Activated CD8-positive, alpha-beta memory T cell treated with anti-CD3 and anti-CD28 coated beads, Interleukin-2, amount 50 U/mL, for 48 hours (primary cell): ENCODE data around the gene TSHZ3.

Experiments
- DNase-seq: peaks from one replicate; pipeline ENCODE4 v3.0.0-alpha.2; 2020

Gene TSHZ3

DNA sequence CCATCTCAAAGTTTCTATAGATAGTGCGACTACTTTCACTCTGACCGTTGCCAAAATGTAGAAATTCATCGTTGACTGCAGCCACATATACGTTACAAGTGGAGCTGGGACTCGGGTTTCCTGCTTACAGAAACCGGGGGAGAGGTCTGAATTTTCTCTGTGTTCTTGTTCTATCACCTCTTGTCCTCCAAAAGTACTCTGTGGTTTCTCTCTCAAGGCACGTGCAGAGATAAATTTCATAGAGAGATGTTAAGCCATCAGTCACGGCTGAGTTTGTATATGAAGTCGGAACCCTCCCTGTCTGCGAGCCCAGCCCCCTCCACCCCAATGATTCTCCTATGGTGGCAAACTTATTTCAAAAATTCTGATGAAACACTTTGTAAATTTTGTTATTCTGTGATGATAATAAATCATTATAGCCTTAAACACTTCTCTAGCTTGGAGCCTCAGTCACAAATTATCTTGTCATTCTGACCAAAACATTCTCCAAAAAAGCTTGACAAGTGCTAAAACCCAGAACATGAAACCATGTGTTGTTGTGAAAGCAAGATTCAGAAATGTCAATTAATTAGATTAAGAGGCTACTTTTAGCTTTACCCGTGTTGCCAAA lies 87.5 kb downstream of the TSHZ3 start:
- DNase-seq = peak; percentile 7

DNA sequence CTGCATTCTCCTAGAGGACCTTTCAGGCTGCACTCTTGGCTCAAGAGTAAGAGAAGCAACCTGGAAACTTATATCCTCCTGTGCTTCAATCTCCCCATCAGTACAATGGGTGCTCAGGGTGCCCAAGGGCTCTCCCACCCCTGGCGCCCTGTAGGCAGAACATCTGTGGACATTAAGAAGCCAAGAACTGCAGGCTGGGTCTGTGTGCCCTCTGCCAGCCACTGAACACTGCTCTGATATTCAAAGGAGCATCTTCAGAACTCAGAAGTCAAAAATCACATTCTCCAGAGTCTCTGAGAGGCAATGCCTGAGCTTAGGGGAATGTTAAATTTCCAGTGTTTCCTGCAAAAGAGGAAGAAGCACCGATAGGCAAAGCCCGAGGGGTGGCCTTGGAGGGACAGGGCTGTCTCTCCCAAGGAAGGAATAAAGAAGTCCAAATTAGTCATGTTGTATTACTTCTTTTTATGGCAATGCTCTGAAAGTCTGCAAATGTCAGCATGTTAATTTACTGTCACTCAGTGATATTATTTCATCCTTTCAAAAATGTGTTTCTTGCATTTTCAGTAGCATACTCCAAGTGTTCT lies 88.1 kb downstream of the TSHZ3 start:
- peak; percentile 28 for DNase-seq

DNA sequence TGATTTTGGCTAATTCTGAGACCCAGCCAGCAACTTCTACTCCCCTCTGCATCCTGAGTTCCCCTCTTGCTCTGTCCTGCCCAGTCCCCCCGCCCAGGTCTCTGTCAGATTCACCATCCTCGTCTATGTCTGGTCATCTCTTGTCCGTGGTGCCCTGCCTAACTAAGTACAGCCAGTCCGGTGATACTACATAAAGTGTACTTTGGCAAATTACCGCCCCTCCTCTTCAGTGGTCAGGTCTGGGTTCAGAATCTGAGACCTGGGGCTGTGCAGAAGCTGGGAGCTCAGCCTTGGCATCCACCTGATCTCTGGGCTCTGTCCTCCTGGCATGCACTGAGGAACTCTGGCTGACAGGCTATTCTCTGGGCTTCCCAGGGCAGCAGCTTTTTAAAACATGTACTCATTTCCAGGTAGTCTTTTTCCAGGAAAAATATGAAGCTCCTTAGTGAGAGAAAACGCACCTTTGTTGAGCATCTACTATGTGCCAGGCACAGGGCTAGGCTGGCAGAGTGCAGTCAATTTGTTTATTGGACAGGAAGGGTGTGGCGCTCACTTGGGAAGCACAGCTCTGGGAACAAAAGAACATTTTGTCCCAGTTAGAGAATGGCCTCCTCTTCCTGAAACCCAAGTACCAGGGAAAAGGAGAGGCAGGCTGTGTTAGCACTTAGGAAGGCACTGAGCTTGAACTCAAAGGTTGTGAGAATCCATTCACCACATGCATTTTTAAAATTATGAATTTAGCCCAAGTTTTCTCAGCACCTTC lies 88.9 kb downstream of the TSHZ3 start:
- DNase-seq = peak; percentile 20

DNA sequence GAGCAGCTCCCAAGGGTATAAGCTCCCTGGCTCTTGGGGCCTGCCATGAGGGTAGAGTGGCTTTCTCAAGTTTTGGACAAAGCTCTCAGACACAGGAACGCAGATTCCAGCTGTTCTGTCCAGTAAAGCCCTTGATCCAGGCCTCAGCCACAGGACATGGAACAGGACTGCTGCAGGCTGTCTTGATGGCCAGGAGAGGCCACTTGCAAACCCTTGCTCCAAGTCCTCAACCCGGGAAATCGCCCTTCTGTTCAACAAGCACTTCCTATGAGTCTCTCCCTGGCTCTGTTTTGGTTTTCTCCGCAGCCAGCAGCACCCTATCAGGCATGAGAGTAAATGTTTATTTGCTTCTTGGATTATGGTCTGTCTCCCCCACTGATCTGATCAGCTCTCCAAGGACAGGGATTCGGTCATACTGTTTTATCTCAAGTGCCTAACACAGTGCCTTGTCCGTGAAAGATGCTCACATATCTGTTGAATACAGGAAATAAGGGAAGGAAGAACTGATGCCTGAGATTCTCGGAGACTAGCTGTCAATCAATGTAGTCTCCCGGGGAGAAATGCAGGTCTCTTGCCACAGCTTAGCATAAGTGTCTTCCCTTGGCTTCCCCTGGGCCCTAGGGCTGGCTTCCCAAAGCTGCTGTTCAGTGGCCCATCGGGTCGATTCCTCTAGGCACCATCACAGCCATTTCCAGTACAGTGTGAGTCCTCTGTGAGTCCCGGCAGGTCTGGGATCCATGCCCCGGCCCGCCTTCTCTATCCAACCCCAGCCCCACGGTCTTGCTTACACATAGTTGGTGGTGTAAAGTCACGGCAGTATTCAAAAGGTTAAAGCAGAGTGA lies 90.8 kb downstream of the TSHZ3 start:
- peak; percentile 38 for DNase-seq

- DNase-seq = peak; percentile 13
Measured at GRCh38 chr19:31257426-31258130, 91.7 kb downstream of the TSHZ3 start.

- DNase-seq = peak; percentile 1
Measured at GRCh38 chr19:31257025-31257424, 92.2 kb downstream of the TSHZ3 start.

DNA sequence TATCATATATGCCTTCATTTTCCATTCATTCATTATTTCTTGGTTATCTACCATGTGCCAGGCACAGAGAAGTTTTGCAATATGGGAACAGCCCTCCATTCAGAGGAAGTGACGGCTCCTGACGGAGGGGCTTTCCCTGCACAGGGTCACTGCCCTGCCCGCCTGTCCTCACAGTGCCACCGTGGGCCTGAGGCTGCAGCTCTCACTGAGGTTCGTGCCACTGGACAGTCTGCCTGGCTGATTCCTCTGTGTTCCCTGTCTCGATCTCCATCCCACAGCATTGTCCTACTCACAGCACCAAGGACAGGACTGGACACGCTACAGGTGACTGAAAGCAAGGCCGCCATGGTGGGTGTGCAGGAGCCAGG lies 92.7 kb downstream of the TSHZ3 start:
- no peak for DNase-seq

DNA sequence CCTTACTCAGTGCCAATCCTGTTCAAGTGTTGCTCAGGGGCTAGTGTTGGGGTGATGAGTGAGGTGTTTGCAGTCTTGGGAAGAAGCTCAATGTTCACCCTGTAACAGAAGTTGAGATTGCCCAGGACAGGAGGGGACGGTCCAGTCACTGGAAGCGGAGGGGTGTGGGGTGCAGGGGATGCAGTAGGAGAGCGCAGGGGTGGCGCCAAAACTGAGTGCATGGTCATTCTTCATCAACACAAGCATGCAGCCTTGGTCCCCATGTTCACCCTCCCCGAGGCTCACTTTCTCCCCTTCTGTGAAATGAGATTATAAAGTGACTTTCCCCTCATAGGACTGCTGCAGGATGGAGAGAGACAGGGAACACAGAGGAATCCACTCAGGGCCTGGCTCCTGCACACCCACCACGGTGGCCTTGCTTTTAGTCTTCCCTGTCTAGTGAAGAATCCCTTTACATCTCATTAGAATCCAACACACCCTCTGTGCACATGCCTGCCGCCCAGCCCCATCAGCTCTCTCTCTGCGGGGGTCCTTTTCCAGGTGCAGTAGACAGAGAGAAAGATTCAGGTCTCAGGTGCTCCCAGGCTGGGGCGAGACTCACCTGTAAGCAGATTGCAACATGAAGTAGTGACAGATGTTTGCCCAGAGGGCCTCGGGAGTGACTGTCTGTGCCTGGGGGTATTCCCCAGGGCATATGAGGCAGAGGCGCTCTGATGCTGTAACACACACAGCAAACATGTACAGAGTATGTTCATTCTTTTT lies 93.2 kb downstream of the TSHZ3 start:
- DNase-seq = no peak

DNA sequence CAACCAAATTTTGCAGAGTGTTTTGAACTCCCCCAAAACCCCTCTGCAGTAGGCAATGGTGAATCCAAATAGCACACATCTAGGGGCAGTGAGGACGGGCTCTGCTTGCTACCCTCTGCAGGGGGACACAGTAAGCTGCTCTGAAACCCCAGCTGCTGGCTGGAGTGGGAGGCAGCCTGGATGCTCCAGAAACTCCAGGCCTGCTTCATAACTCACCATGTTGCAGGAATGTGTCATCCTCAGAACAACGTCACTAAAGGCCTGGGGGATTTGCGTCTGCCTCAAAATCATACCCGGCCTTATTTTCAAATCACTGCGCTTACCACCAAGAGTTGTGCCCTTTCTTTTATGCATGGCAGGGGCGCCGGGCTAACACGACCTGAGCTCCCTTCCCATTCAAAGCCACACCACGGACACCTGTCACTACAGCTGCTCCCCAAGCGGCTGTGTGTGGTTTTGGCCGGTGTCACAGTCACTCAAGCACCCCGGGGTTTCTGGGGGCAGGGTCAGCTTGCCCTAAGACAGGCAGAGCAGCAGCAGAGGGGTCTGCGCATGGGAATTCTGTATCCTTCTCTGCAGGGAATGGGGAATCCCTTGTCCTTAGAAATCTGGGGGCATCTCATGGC lies 93.9 kb downstream of the TSHZ3 start:
- DNase-seq = no peak

DNA sequence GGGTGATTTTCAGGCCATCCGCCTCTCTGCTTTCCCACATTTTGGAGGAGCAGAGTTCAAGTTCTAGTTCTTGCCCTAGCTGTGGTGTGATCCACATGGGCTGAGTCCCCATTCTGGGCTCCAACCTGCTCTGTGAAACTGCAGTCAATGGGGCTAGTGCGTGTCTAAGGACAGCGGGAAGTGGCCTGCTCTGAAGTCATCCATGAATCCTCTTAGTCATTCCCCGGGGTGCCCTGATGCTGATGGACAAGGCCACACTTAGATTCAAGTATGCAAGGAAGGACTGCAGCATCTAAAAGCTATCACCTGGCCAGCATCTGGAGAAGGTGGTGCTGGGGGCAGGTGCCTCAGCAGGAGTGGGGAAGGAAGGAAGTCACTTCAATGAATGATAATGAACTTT lies 94.6 kb downstream of the TSHZ3 start:
- DNase-seq = no peak

GRCh38 chr19:31254180-31254551 lies 95.1 kb downstream of the TSHZ3 start:
- DNase-seq = no peak

DNA sequence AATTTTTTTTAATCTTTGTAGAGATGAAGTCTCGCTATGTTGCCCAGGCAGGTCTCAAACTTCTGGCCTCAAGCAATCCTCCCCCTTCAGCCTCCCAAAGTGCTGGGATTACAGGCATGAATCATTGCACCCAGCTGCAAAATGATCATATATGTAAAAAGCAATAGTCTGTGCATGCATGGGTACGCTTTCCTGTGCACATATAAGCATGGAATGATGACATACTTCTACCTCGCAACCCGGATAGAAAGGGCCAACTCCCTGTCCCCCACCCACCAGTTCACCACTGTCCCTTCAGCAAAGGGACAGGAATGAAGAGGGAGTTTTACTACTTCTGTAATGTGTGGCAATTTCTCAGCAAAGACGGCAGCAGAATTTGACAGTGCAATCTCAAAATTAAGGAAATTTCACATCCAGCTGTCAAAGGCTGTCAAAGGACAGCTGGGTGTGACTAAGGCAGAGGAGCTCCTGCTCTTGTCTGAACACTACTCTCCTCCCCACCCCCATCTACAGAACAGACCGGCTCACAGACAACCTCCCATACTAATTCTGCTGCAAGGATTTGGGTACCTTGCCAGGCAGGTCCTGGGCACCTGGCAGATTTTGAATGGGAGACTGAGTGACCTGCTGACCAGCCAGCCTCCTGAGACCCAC lies 95.6 kb downstream of the TSHZ3 start:
- no peak for DNase-seq

DNA sequence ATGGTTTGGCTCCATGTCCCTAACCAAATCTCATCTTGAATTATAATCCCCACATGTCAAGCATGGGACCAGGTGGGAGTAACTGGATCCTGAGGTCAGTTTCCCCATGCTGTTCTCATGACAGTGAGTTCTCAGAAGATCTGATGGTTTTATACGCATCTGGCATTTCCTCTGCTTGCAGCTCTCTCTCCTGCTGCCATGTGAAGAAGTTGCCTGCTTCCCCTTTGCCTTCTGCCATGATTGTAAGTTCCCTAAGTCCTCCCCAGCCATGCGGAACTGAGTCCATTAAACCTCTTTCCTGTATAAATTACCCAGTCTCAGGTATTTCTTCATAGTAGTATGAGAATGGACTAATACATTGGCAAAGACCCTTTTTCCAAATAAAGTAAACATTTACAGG lies 96.8 kb downstream of the TSHZ3 start:
- DNase-seq = no peak

DNA sequence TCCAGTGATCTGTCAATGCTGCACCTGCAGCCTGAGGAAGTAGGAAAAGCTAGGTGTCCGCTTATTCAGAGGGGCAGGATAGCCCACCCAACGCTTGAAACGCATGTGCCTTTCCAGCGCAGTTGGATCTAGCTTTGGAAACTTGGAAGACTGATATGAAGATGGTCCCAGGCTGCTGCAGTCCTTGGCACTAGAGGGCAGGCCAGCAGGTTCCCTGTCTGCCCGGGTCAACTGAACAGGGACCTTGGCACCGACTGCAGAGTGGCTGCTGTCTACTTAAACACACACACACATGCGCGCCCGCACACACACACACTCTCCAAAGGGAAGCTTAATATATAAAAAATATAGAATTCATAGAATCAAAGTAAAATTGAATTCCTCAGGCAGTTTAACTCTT lies 100.0 kb downstream of the TSHZ3 start:
- DNase-seq = no peak

DNA sequence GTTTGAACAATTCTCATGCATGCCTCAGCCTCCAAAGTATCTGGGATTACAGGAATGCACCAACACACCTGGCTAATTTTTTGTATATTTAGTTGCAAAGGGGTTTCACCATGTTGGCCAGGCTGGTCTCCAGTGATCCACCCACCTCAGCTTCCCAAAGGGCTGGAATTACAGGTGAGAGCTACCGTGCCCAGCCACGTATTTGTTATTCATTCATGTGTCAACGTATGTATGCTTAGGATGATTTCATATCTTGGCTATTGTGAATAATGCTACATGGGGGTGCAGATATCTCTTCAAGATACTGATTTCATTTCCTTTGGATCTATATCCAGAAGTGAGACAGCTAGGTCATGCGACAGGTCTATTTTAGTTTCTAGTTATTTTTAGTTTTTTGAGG lies 113.4 kb downstream of the TSHZ3 start:
- DNase-seq = no peak

GRCh38 chr19:31233295-31233800 lies 115.9 kb downstream of the TSHZ3 start:
- no peak for DNase-seq

DNA sequence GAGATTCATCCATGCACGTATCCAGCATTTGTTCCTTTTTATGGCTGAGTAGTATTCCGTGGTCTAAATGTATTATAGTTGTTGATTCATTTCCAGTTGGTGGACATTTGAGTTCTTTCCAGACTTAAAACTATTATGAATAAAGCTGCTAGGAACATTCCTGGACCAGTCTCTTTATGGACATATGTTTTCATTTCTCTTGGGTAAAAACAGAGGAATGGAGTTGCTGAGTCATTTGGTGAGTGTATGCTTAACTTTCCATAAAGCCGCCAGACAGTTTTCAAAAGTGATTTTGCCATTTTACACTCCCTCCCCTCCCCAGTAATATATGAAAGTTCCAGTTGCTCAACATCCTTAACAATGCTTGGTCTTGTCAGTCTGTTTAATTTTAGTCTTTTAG lies 116.4 kb downstream of the TSHZ3 start:
- DNase-seq = no peak

GRCh38 chr19:31232180-31232579 lies 117.1 kb downstream of the TSHZ3 start:
- DNase-seq = no peak

DNA sequence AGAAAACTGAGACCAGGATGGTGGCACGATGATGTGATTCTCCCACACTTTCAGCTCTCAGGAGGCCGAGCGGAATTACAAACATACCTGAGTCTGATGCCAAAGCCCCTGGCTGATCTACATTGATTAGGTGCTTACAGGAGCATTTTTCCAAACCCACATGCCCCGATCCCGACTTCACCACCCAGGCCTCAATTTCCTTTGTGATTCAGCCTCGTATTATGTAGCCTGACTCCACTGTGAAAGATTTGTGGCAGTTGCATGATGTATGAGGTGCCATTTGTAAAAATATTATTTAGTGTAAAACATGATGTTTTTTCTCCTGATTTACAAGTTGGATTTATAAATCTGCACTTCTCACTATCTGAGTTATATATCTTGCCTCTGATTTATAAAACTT lies 118.0 kb downstream of the TSHZ3 start:
- DNase-seq = no peak

DNA sequence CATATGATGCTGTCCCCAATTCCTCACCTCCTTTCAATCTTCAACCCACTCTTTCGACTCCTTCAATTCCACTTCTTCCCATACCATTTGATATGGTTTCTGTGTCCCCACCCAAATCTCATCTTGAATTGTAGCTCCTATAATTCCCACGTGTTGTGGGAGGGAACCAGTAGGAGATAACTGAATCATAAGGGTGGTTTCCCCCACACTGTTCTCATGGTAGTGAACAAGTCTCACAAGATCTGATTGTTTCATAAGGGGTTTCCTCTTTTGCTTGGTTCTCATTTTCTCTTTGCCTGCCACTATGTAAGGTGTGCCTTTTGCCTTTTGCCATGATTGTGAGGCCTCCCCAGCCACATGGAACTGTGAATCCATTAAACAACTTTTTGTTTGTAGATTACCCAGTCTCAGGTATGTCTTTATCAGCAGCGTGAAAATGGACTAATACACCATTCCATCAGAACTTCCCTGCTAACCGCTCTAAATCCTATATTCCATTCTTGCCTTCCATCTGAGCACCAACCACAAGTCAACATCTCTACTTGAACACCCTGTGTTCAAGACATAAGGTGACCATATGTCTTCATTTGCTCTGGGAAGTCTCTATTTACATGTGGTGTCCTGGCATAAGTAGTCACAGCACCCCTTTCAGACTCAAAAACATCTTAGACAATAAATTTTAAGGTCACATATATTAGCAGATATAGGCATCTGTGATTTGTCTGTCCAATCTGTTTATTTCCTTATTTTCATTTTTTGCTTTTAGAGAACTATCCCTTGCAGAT lies 122.9 kb downstream of the TSHZ3 start:
- no peak for DNase-seq
